Panc1 (cell line): Measurements from ENCODE around the gene KLK15. TPM values are rescaled to one million over a fixed set of nuclear protein-coding genes. Genes with fewer than 3 reads are reported as not detected.

ENCODE experiments used
- total RNA-seq: library from RNA; stranded (reverse); gene quantifications from one replicate; pipeline ENCODE4 v1.2.1, GENCODE V29; 2021; ENCODE audit not compliant: unreplicated experiment

KLK15 gene
- total RNA-seq, 1 experiment from 2014 or later, result not detected

Other genes starting within 250 kb of the KLK15 start
- not detected for gene SYT3, start 193.7 kb downstream of the KLK15 start, total RNA-seq
- 0.98 TPM for gene C19orf81, start 184.1 kb downstream of the KLK15 start, total RNA-seq
- not detected for gene SHANK1, start 113.8 kb downstream of the KLK15 start, total RNA-seq
- gene CLEC11A, start 110.2 kb downstream of the KLK15 start, total RNA-seq, result not detected
- not detected for gene GPR32, start 63.1 kb downstream of the KLK15 start, total RNA-seq
- gene ACP4, start 43.2 kb downstream of the KLK15 start, total RNA-seq, result not detected
- 0.31 TPM for gene KLK1, start 9.8 kb downstream of the KLK15 start, total RNA-seq
- gene KLK3, start 21.3 kb upstream of the KLK15 start, total RNA-seq, result not detected
- gene KLK2, start 39.9 kb upstream of the KLK15 start, total RNA-seq, result not detected
- not detected for gene KLK4, start 77.8 kb upstream of the KLK15 start, total RNA-seq
- gene KLK5, start 119.5 kb upstream of the KLK15 start, total RNA-seq, result not detected
- gene KLK6, start 136.0 kb upstream of the KLK15 start, total RNA-seq, result not detected
- not detected for gene KLK7, start 150.3 kb upstream of the KLK15 start, total RNA-seq
- not detected for gene KLK8, start 168.0 kb upstream of the KLK15 start, total RNA-seq
- not detected for gene KLK10, start 186.1 kb upstream of the KLK15 start, total RNA-seq
- gene KLK11, start 193.0 kb upstream of the KLK15 start, total RNA-seq, result not detected
- gene KLK12, start 201.4 kb upstream of the KLK15 start, total RNA-seq, result not detected
- not detected for gene KLK13, start 231.5 kb upstream of the KLK15 start, total RNA-seq
- gene KLK14, start 249.3 kb upstream of the KLK15 start, total RNA-seq, result not detected